ENCODE measurements around the gene UGGT2. TPM values are rescaled to one million over a fixed set of nuclear protein-coding genes. Genes with fewer than 3 reads are reported as not detected.
"Not testable (repeated sequence)": the region's sequence is repeated elsewhere in the genome, so short reads cannot be mapped to it uniquely, and the experiment has no call there.

The UGGT2 gene
- total RNA-seq, 1 donor from 2014 or later, result 38.5 TPM

DNA sequence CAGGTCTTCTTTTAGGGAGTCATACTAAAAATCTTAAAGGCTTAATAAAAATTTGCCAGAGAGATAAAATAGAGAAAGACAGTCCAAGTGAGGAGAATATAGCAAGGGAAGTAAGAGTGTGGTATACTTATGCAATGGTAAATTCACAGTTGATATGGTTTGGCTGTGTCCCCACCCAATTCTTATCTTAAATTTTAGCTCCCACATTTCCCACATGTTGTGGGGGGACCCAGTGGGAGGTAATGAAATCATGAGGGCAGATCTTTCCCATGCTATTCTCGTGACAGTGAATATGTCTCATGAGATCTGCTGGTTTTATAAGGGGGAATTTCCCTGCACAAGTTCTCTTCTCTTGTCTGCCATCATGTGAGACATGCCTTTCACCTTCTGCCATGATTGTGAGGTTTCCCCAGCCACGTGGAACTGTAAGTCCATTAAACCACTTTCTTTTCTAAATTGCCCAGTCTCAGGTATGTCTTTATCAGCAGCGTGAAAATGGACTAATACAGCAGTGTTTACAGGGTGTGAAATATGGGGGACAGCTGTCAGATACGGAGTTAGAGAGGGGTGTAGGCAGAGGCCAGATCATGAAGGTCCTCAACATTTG lies 115.4 kb downstream of the UGGT2 start:
- TF ChIP-seq, protein P1, sequence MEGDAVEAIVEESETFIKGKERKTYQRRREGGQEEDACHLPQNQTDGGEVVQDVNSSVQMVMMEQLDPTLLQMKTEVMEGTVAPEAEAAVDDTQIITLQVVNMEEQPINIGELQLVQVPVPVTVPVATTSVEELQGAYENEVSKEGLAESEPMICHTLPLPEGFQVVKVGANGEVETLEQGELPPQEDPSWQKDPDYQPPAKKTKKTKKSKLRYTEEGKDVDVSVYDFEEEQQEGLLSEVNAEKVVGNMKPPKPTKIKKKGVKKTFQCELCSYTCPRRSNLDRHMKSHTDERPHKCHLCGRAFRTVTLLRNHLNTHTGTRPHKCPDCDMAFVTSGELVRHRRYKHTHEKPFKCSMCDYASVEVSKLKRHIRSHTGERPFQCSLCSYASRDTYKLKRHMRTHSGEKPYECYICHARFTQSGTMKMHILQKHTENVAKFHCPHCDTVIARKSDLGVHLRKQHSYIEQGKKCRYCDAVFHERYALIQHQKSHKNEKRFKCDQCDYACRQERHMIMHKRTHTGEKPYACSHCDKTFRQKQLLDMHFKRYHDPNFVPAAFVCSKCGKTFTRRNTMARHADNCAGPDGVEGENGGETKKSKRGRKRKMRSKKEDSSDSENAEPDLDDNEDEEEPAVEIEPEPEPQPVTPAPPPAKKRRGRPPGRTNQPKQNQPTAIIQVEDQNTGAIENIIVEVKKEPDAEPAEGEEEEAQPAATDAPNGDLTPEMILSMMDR (conservative IDR thresholded peaks at IDR 0.05), result no peak
- Mint-ChIP-seq H3K9me3 (no peaks in the 10 kb centered on the region), H3K27me3 (no peaks in the 10 kb centered on the region), H3K4me3 (no peak overlapping the region), H3K4me1 (ENCODE audit: unreplicated experiment) (no peaks in the 10 kb centered on the region), H3K36me3 (peaks cover 60% of the 10 kb centered on the region), H3K27ac (no peak overlapping the region)
- no peak for DNase-seq (ENCODE audit: extremely low spot score, unreplicated experiment)

DNA sequence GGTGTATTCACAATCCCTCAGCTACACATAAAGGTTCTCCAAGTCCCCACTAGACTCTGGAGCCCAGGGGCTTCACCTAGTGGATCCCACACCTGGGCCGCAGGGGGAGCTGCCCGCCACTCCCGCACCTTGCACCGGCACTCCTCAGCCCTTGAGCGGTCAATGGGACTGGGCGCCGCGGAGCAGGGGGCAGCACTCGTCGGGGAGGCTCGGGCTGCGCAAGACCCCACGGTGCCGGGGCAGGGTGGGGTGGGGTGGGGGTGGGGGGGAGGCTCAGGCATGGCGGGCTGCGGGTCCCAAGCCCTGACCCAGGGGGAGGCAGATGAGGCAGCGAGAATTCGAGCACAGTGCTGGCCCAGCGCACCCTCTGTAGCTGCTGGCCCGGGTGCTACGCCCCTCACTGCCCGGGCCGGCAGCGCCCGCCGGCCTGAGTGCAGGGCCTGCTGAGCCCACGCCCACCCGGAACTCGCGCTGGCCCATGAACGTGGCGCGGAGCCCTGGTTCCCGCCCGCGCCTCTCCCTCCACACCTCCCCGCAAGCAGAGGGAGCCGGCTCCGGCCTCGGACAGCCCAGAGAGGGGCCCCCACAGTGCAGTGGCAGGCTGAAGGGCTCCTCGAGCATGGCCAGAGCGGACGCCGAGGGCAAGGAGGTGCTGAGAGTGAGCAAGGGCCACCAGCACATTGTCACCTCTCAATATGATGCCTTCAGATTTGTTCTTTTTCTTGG lies 121.7 kb downstream of the UGGT2 start:
- Mint-ChIP-seq H3K9me3 (peaks cover 13% of the 10 kb centered on the region), H3K27me3 (no peaks in the 10 kb centered on the region), H3K4me3 (no peak overlapping the region), H3K4me1 (ENCODE audit: unreplicated experiment) (no peaks in the 10 kb centered on the region), H3K27ac (no peak overlapping the region), H3K36me3 (peaks cover 68% of the 10 kb centered on the region)
- DNase-seq (ENCODE audit: extremely low spot score, unreplicated experiment), result no peak
- TF ChIP-seq, protein P1 (conservative IDR thresholded peaks at IDR 0.05), result no peak

DNA sequence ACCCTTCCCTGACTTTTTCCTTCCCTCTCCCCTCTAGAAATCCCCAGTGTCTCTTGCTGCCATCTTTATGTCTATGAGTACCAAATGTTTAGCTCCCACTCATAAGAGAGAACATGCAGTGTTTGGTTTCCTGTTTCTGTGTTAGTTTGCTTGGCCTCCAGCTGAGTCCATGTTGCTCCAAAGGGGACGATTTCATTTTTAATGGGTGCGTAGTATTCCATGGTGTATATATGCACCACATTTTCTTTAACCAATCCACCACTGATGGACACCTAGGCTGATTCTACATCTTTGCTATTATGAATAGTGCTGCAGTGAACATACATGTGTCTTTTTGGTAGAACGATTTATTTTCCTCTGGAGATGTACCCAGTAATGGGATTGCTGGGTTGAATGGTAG lies 123.8 kb downstream of the UGGT2 start:
- Mint-ChIP-seq H3K36me3 (peaks cover 49% of the 10 kb centered on the region), H3K4me1 (ENCODE audit: unreplicated experiment) (no peaks in the 10 kb centered on the region), H3K27me3 (no peaks in the 10 kb centered on the region), H3K9me3 (peaks cover 13% of the 10 kb centered on the region), H3K4me3 (no peak overlapping the region), H3K27ac (no peak overlapping the region)
- no peak for DNase-seq (ENCODE audit: extremely low spot score, unreplicated experiment)
- TF ChIP-seq, protein P1 (conservative IDR thresholded peaks at IDR 0.05), result no peak

DNA sequence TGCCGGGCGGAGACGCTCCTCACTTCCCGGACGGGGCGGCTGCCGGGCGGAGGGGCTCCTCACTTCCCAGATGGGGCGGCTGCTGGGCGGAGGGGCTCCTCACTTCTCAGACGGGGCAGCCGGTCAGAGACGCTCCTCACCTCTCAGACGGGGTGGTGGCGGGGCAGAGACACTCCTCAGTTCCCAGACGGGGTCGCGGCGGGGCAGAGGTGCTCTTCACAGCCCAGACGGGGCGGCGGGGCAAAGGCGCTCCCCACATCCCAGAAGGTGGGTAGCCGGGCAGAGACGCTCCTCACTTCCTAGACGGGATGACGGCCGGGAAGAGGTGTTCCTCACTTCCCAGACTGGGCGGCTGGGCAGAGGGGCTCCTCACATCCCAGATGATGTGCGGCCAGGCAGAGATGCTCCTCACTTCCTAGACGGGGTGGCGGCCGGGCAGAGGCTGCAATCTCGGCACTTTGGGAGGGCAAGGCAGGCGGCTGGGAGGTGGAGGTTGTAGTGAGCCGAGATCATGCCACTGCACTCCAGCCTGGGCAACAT lies 124.8 kb downstream of the UGGT2 start:
- H3K4me1 Mint-ChIP-seq (ENCODE audit: unreplicated experiment); H3K27ac Mint-ChIP-seq; H3K4me3 Mint-ChIP-seq; H3K27me3 Mint-ChIP-seq; DNase-seq (ENCODE audit: extremely low spot score, unreplicated experiment): not testable (repeated sequence)
- Mint-ChIP-seq H3K9me3 (peaks cover 13% of the 10 kb centered on the region), H3K36me3 (peaks cover 39% of the 10 kb centered on the region)

DNA sequence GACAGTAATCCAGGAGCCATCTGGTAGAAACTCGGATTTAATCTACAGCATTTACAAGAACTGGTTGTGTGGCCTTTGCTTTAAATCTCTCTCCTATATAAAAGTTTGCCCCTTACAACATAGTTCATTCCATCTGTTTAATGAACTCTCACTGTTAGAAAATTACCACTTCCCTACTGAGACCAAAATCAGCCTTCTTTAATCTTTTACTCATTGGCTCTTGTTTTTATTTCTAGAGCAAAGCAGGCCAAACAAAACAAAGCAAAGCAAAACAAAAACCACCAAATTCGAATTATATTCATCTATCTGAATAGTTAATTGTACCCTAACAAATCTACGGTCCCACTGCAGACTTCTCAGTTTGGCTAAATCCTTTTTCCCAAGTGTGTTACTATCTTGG lies 127.0 kb downstream of the UGGT2 start:
- peaks cover 27% of the 10 kb centered on the region for H3K36me3 Mint-ChIP-seq
- TF ChIP-seq, protein P1 (conservative IDR thresholded peaks at IDR 0.05), result no peak

DNA sequence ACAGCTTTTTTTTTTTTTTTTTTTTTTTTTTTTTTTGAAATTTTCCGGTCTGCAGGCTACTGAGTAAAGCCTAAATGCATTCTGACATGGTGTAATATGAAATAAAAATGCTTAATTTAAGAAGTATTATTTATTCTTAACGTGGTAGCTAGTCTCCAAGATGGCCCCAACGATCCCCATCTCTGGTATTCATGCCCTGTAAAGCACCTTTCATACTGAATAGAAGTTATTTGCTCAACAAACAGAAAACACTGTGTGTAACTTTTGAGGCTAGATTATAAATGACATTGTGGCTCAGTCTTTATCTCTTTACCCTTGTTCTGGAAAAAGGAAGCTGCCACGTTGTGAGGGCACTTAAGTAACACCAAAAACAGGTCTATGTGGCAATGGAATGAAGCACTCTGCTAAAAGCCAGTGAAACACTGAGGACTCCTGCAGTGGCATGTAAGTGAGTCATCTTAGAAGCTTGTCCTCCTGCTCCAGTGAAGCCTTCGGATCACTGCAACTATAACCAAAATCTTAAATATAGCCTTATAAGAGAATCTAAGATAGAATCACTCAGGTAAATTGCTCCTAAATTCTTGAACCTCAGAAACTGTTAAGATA lies 128.7 kb downstream of the UGGT2 start:
- Mint-ChIP-seq H3K27ac (no peak overlapping the region), H3K27me3 (no peaks in the 10 kb centered on the region), H3K4me3 (no peak overlapping the region), H3K4me1 (ENCODE audit: unreplicated experiment) (no peaks in the 10 kb centered on the region), H3K9me3 (peaks cover 3% of the 10 kb centered on the region), H3K36me3 (peaks cover 17% of the 10 kb centered on the region)
- TF ChIP-seq, protein P1 (conservative IDR thresholded peaks at IDR 0.05), result no peak
- DNase-seq (ENCODE audit: extremely low spot score, unreplicated experiment), result no peak

More for the DNA sequence above, 127.0 kb downstream of the UGGT2 start:
- no peaks in the 10 kb centered on the region for H3K4me1 Mint-ChIP-seq (ENCODE audit: unreplicated experiment)
- peaks cover 4% of the 10 kb centered on the region for H3K9me3 Mint-ChIP-seq
- H3K4me3 Mint-ChIP-seq, result no peak overlapping the region
- DNase-seq (ENCODE audit: extremely low spot score, unreplicated experiment), result no peak
- no peaks in the 10 kb centered on the region for H3K27me3 Mint-ChIP-seq
- H3K27ac Mint-ChIP-seq, result no peak overlapping the region
